ENCODE data around the gene TRIM75. TPM values are rescaled to one million over a fixed set of nuclear protein-coding genes. Genes with fewer than 3 reads are reported as not detected.

The TRIM75 gene
- not detected in 2 replicates for total RNA-seq

DNA sequence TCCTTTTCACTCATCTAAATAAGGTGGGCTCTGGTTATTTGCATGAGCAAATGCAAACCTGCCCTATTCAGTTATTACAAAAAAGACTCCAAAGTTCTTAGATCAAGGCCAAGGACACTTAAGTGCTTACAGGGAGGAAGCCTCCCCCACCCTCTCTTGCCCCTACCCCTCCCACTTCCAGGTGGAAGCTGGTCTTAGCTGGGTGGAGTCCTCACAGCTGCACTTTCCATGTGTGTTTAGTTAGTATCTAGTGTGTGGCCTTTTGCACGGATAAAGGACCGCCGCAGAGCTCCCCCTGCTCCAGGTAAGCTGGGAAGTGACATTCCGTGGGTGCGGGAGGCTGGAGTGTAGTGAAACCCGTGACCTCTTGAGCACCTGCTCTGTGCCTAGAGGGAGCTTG lies at the start of gene TRIM75:
TSS of gene TRIM75 (plus strand) at position 222 of the 400 bp plus-strand sequence. CDS start 5,282 bp downstream, outside the sequence.

DNA sequence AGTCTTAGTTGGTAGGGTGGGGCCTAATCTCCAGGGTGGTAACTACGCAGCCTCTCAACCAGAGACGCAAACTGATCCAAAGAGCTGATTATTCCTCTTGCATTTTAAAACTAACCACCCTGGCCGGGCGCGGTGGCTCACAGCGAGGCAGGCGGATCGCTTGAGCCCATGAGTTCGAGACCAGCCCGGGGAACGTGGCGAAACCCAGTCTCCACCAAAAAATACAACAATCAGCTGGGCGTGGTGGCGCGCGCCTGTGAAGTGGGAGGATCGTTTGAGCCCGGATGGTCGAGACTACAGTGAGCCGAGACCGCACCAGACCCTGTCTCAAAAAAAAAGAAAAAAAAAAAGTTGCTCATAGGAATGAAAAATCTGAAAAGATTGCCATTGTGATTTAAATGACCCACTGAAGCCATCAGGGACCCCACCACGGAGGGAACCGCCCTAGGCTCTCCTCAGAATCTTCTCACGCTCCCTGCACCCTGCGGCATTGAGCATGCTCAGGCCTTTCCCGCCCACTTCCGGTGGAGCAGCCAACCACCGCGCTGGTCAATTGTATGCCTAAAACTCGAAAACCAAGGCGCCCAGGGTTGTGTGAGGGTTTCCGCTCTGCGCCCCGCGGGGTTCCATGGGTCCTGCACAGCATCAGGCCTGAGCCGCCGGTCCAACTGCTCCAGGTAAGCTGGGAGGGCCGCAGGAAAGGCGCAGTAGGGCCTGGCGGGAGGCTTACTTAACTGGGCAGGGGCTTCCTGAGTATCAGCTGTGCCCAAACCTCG lies 22.0 kb upstream of the TRIM75 start, which contains the start of gene TRIM60:
TSS of gene TRIM60 (plus strand) at position 564 of the 776 bp plus-strand sequence. CDS start 8,074 bp downstream, outside the sequence.

Other genes starting within 250 kb of the TRIM75 start
- gene APELA, start 176.7 kb upstream of the TRIM75 start, total RNA-seq: not detected in 2 replicates
- gene TRIM61, start 76.2 kb upstream of the TRIM75 start, total RNA-seq: 1.1 and 1.6 TPM in 2 replicates
- gene TRIM60, start 21.9 kb upstream of the TRIM75 start, total RNA-seq: not detected in 2 replicates
- gene TMEM192, start 59.0 kb downstream of the TRIM75 start, total RNA-seq: 1.1 and 2.7 TPM in 2 replicates
- 12.6 and 15.3 TPM in 2 replicates for gene KLHL2, start 153.7 kb downstream of the TRIM75 start, total RNA-seq